ENCODE data around the gene IL22.

Gene IL22

DNA sequence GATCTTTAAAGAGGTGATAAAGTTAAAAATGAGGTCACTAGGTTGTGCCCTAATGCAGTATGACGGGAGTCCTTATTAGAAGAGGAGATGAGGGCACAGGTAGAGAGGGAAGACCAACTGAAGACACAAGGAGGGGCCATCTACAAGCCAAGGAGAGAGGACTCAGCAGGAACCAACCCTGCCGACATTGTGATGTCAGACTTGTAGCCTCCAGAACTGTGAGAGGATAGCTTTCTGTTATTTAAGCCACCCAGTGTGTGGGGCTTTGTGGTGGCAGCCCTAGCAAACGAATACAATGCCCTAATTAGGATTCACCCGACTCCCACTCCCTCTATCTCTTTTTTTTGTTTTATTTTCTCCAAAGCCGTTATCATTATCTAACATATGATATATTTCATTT is 19.9 kb downstream of the IL22 start:
- Histone ChIP-seq H3K4me1 (ENCODE audit: control insufficient read depth, insufficient read depth, low read length, poor library complexity, severe bottlenecking) (no peaks in the 10 kb centered on the region), H3K4me3 (ENCODE audit: extremely low read depth, insufficient read depth, low read length, poor library complexity, severe bottlenecking) (no peak overlapping the region), H3K27ac (ENCODE audit: low read depth, low read length, severe bottlenecking) (no peak overlapping the region), H3K9me3 (ENCODE audit: control insufficient read depth, low read length) (no peaks in the 10 kb centered on the region), H3K36me3 (ENCODE audit: control insufficient read depth, insufficient read depth, low read length) (no peaks in the 10 kb centered on the region)
- 56 to 75% methylated on average over 2 to 4 of the region's 5 CpGs for WGBS, 2 experiments (ENCODE audit: insufficient coverage in 2 of 2)

GRCh38 chr12:68231691-68232090 is 21.7 kb downstream of the IL22 start:
- no peak overlapping the region for H3K4me3 ChIP-seq (ENCODE audit: extremely low read depth, insufficient read depth, low read length, poor library complexity, severe bottlenecking)
- H3K9me3 ChIP-seq (ENCODE audit: control insufficient read depth, low read length) = no peaks in the 10 kb centered on the region
- 87 to 88% methylated on average over 1 to 3 of the region's 3 CpGs for WGBS, 2 experiments (ENCODE audit: insufficient coverage in 2 of 2)
- H3K4me1 ChIP-seq (ENCODE audit: control insufficient read depth, insufficient read depth, low read length, poor library complexity, severe bottlenecking) = no peaks in the 10 kb centered on the region
- H3K36me3 ChIP-seq (ENCODE audit: control insufficient read depth, insufficient read depth, low read length) = no peaks in the 10 kb centered on the region
- H3K27ac ChIP-seq (ENCODE audit: low read depth, low read length, severe bottlenecking) = no peak overlapping the region

DNA sequence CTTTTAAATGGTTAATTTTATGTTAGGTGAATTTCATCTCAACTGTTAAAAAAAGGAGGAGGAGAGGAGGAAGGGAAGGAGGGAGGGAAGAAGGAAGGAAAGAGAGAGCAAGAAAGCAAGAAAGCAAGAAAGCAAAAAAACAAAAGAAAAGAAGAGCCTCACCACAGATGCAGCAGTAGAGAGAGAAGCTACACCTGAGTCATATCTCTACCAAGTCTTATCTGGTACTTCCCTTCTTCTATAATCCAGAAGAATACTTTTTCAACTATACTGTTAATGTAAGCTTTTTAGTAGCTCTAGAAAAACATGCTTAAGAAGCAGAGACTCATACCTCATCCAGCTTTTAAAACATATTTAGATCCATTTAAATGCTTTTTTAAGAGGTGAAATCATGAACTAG is 22.2 kb downstream of the IL22 start:
- no peak overlapping the region for H3K27ac ChIP-seq (ENCODE audit: low read depth, low read length, severe bottlenecking)
- no peaks in the 10 kb centered on the region for H3K36me3 ChIP-seq (ENCODE audit: control insufficient read depth, insufficient read depth, low read length)
- H3K9me3 ChIP-seq (ENCODE audit: control insufficient read depth, low read length) = no peaks in the 10 kb centered on the region
- H3K4me1 ChIP-seq (ENCODE audit: control insufficient read depth, insufficient read depth, low read length, poor library complexity, severe bottlenecking) = no peaks in the 10 kb centered on the region
- H3K4me3 ChIP-seq (ENCODE audit: extremely low read depth, insufficient read depth, low read length, poor library complexity, severe bottlenecking) = no peak overlapping the region

DNA sequence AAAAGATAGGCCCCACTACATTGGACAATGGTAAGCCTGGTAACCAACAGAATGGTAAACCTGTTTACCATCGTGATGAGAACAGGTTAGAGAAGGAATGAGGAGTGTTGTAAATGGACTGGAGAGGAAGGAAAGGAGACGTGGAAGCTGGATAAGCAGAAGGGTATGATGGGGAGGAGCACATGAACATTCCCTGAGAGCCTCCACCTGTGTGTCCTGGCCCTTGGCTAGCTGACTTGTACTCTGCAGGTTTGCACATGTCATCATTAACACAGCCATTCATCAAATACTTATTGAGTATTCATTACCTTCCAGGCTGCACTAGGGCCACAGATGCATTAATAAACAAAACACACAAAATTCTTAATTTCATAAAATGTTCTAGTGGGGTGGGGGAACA is 23.4 kb downstream of the IL22 start:
- no peaks in the 10 kb centered on the region for H3K4me1 ChIP-seq (ENCODE audit: control insufficient read depth, insufficient read depth, low read length, poor library complexity, severe bottlenecking)
- H3K9me3 ChIP-seq (ENCODE audit: control insufficient read depth, low read length) = no peaks in the 10 kb centered on the region
- H3K4me3 ChIP-seq (ENCODE audit: extremely low read depth, insufficient read depth, low read length, poor library complexity, severe bottlenecking) = no peak overlapping the region
- WGBS, 2 experiments (ENCODE audit: insufficient coverage in 2 of 2) = 78 to 83% methylated on average over 1 to 2 of the region's 2 CpGs
- H3K36me3 ChIP-seq (ENCODE audit: control insufficient read depth, insufficient read depth, low read length) = no peaks in the 10 kb centered on the region
- no peak overlapping the region for H3K27ac ChIP-seq (ENCODE audit: low read depth, low read length, severe bottlenecking)

GRCh38 chr12:68227356-68227755 is 26.0 kb downstream of the IL22 start:
- WGBS, 2 experiments (ENCODE audit: insufficient coverage in 2 of 2) = 100% methylated on average over 2 of the region's 3 CpGs; no CpG with 5 or more reads in 1 of the 2 experiments
- Histone ChIP-seq H3K4me1 (ENCODE audit: control insufficient read depth, insufficient read depth, low read length, poor library complexity, severe bottlenecking) (no peaks in the 10 kb centered on the region), H3K9me3 (ENCODE audit: control insufficient read depth, low read length) (no peaks in the 10 kb centered on the region), H3K27ac (ENCODE audit: low read depth, low read length, severe bottlenecking) (no peak overlapping the region), H3K36me3 (ENCODE audit: control insufficient read depth, insufficient read depth, low read length) (no peaks in the 10 kb centered on the region), H3K4me3 (ENCODE audit: extremely low read depth, insufficient read depth, low read length, poor library complexity, severe bottlenecking) (no peak overlapping the region)

DNA sequence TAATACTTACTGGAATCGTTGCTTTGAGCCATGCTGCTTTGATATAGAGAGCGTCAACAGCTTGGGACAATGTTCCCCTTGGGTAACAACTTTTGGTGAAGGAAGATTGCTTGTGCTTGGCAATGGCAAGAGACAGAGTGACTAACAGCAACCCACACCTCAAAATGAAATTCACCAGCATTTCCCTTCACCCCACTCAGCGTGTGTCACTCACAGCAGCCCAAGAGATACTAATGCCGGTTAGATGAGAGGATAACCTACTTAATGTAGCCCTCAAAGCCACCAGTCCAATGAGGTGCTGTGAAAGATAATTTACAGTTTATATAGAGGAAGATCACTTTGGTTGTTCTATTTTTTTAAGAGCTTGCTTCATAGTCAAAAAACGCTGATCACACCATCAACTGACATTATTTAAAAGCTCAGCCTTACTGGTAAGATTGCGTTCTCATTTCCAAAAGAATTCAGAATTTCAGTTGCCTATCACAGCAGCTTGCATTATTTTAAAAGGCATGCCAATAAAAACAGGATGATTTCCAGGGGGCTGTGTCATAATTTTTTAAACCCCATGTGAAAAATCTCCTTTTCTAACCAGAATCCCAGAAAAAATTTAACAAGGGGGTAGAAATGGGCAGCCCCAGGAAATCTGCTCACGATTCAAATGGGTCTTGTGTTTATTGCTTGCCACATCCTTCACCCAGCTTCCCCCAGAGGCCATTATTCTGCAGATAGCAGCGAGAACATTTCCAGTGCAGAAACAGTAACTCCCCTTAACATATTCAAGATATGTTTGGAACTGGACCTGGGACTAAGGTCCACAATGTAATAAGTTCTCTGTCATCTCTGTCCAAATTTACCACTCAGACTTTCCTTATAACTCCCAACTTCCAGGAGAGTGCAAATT is 27.6 kb downstream of the IL22 start, which contains the start of gene IL26:
Gene IL26 (minus strand): TSS at position 235 of the 901 bp plus-strand sequence. CDS start 54 bp downstream, at position 181.
- Histone ChIP-seq H3K4me1 (ENCODE audit: control insufficient read depth, insufficient read depth, low read length, poor library complexity, severe bottlenecking) (no peaks in the 10 kb centered on the region), H3K27ac (ENCODE audit: low read depth, low read length, severe bottlenecking) (no peak within 1 kb of the TSS), H3K9me3 (ENCODE audit: control insufficient read depth, low read length) (no peaks in the 10 kb centered on the region), H3K4me3 (ENCODE audit: extremely low read depth, insufficient read depth, low read length, poor library complexity, severe bottlenecking) (no peak within 1 kb of the TSS), H3K36me3 (ENCODE audit: control insufficient read depth, insufficient read depth, low read length) (no peaks in the 10 kb centered on the region)
- WGBS, 2 experiments (ENCODE audit: insufficient coverage in 2 of 2) = 89 to 95% methylated on average over 4 of the region's 8 CpGs

GRCh38 chr12:68224613-68225285 is 28.7 kb downstream of the IL22 start:
- WGBS, 2 experiments (ENCODE audit: insufficient coverage in 2 of 2) = 92 to 100% methylated on average over 1 to 2 of the region's 3 CpGs
- Histone ChIP-seq H3K27ac (ENCODE audit: low read depth, low read length, severe bottlenecking) (no peak overlapping the region), H3K4me1 (ENCODE audit: control insufficient read depth, insufficient read depth, low read length, poor library complexity, severe bottlenecking) (no peaks in the 10 kb centered on the region), H3K9me3 (ENCODE audit: control insufficient read depth, low read length) (no peaks in the 10 kb centered on the region), H3K4me3 (ENCODE audit: extremely low read depth, insufficient read depth, low read length, poor library complexity, severe bottlenecking) (no peak overlapping the region), H3K36me3 (ENCODE audit: control insufficient read depth, insufficient read depth, low read length) (no peaks in the 10 kb centered on the region)

DNA sequence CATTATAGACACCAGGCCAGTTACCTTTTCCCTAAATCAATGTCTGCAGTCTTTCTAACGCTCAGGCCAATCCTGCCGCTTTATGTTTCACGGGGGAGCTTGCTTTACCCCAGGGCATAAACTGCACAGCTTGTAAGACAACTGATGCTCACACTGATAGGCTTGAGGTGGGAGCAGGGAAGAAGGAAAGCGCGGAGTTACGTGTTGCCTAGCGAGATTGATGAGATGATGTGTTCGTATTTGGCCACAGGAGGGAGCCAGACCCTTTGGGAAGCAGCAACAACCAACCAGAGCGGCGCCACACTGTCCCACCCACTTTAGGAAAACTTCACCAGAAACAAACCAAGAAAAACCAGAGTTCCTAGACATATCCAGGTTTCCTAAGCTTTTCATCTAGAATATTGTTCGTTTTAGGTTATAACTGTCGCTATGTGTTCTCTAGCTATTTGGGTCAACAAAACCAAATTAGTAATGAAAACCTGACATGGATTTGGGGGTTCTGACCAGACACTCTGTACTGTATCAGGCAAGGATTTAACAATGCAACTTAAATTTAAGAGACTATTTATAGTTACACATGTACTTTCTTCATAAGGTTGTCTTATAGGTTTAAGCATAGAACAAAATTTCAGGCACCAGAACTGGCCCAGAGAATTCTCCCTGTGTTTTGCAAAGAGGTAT is 30.2 kb downstream of the IL22 start:
- no peak overlapping the region for H3K27ac ChIP-seq (ENCODE audit: low read depth, low read length, severe bottlenecking)
- no peaks in the 10 kb centered on the region for H3K36me3 ChIP-seq (ENCODE audit: control insufficient read depth, insufficient read depth, low read length)
- no peaks in the 10 kb centered on the region for H3K9me3 ChIP-seq (ENCODE audit: control insufficient read depth, low read length)
- 0 to 8% methylated on average over 2 to 4 of the region's 12 CpGs for WGBS, 2 experiments (ENCODE audit: insufficient coverage in 2 of 2)
- H3K4me1 ChIP-seq (ENCODE audit: control insufficient read depth, insufficient read depth, low read length, poor library complexity, severe bottlenecking) = no peaks in the 10 kb centered on the region
- H3K4me3 ChIP-seq (ENCODE audit: extremely low read depth, insufficient read depth, low read length, poor library complexity, severe bottlenecking) = no peak overlapping the region

DNA sequence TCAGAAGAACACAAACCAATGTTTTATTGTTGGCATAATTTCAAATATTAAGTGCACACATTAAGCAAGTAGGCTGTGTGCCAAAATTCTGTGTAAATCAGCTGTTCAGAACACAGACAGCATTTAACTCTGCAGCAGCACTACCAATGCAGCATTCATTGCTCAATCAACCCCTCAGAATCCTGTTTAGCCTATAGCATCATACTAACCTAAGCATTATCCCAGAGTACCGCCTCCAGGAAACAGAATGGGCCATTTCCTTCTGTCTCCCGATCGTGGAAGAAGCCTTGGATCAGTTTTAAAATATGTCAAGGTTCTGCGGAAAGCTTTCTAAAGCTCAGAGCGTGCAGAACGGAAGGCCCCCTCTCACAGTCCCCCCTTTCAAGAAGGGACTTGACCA is 31.1 kb downstream of the IL22 start:
- no peaks in the 10 kb centered on the region for H3K4me1 ChIP-seq (ENCODE audit: control insufficient read depth, insufficient read depth, low read length, poor library complexity, severe bottlenecking)
- no peak overlapping the region for H3K4me3 ChIP-seq (ENCODE audit: extremely low read depth, insufficient read depth, low read length, poor library complexity, severe bottlenecking)
- WGBS, 2 experiments (ENCODE audit: insufficient coverage in 2 of 2) = 59 to 77% methylated on average over 5 of the region's 6 CpGs
- H3K27ac ChIP-seq (ENCODE audit: low read depth, low read length, severe bottlenecking) = no peak overlapping the region
- H3K36me3 ChIP-seq (ENCODE audit: control insufficient read depth, insufficient read depth, low read length) = no peaks in the 10 kb centered on the region
- H3K9me3 ChIP-seq (ENCODE audit: control insufficient read depth, low read length) = no peaks in the 10 kb centered on the region

DNA sequence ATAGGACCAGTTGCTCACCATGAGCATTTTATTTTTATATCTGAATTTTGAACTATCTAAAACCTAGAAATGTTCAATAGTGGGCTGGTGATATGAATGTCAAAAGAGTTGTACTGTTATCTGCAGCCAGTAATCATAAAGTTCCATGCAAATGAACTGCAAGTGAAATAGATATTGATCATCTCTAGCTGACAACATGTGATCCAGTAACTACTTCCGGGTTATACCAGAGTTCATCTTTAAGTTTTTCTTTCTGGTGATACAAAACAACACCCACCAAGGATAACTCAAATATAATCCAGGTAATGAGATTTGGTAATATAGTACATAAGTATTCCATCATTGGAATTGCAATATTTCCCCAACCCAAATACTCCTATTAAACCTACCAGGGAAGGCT is 31.9 kb downstream of the IL22 start:
- Histone ChIP-seq H3K36me3 (ENCODE audit: control insufficient read depth, insufficient read depth, low read length) (no peaks in the 10 kb centered on the region), H3K4me1 (ENCODE audit: control insufficient read depth, insufficient read depth, low read length, poor library complexity, severe bottlenecking) (no peaks in the 10 kb centered on the region), H3K4me3 (ENCODE audit: extremely low read depth, insufficient read depth, low read length, poor library complexity, severe bottlenecking) (no peak overlapping the region), H3K9me3 (ENCODE audit: control insufficient read depth, low read length) (no peaks in the 10 kb centered on the region), H3K27ac (ENCODE audit: low read depth, low read length, severe bottlenecking) (no peak overlapping the region)
- WGBS, 2 experiments (ENCODE audit: insufficient coverage in 2 of 2) = no CpG with 5 or more reads among the region's 1 CpG

All from mesodermal cell (in vitro differentiated cells).